ENCODE measurements around the gene THAP7. TPM values are rescaled to one million over a fixed set of nuclear protein-coding genes. Genes with fewer than 3 reads are reported as not detected.
A peak's percentile ranks its signal among the peaks of the same experiment; 100 is the strongest.

Gene THAP7
- total RNA-seq, 4 donors from 2014 or later = 19.8 to 54.7 (median 29.5) TPM

DNA sequence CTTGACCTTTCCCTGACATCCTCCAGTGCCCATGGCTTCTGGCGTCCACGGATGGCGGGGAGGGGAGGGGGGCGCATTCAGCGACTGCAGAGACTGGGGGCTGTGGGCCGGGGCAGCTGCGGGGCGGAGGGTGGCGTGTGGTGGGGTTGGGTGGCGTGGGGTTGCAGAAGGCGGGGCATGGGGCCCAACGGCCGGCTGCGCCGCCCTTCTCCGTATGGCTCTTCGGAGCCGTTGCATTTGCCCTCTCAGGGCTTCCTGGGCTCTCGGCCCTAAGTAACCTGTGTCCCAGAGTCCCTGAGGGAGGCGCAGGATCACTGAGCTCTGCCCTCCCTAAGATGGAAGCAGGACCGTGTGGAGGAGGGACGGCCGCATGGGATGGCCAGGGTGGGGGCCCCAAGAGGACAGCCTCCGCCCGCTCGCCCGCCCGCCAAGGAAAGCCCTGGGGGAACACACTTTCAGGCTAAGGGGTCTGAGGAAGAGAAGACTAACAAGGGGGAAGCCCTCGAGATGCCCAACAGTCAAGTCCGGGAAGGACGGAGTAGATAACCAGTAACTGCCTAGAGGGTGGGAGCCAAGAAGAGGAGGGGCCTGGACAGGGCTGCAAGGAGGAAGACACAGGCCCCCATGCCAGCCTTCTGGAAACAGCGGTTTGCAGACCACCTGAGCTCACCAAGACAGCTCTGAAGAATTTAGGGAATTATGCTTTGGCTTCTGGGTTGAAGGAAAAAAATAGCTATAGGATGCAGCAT lies 44.1 kb downstream of the THAP7 start:
- DNase-seq = peak in 2 of 3 donors; percentile 73 to 79
- H3K27ac ChIP-seq = peak overlapping the region; percentile 57 to 95 (median 90)
- H3K4me1 ChIP-seq = peaks cover 0 to 36% (median 9%) of the 10 kb centered on the region in 4 donors
- H3K4me3 ChIP-seq = peak overlapping the region; percentile 58 to 76 (median 60)
- no peaks in the 10 kb centered on the region for H3K9me3 ChIP-seq
- H3K36me3 ChIP-seq = peaks cover 0 to 10% (median 0%) of the 10 kb centered on the region in 3 donors
- no peak for TF ChIP-seq POLR2A (IDR thresholded peaks at IDR 0.05)
- H3K27me3 ChIP-seq = no peaks in the 10 kb centered on the region

DNA sequence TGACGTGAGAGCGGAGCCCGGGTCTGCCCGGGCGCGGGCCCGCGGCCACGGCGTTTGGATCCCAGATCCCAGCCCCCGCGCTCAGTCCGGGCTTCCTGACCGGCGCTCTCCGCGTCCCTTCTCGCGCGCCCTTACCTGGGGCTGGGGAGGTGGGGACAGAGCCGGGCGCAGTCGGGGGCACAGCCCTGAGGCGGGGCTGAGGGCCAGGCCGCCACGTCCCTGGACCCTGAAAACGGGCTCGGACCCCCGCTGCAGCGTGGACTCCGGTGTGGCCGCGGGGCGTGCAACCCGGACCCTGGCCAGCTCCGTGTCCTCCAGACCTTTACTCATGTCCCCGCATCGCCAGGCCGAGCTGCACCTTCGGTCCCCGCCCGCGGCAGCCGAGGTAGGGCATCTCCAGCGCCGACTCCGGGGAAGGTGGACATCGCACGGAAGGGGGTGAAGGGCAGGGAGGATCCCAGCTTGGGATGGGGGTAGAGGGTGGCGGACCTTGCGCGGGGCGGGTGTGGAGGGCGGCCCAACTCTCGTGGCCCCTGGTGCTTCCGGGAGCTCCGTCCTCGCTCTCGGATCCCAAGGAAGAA lies 44.7 kb downstream of the THAP7 start:
- Histone ChIP-seq H3K27me3 (no peaks in the 10 kb centered on the region), H3K4me3 (peak overlapping the region; percentile 58 to 76 (median 60)), H3K4me1 (peaks cover 0 to 40% (median 9%) of the 10 kb centered on the region in 4 donors), H3K36me3 (peaks cover 0 to 15% (median 0%) of the 10 kb centered on the region in 3 donors), H3K9me3 (no peaks in the 10 kb centered on the region), H3K27ac (peak overlapping the region; percentile 57 to 95 (median 90))
- peak; percentile 19 to 45 for TF ChIP-seq POLR2A (IDR thresholded peaks at IDR 0.05)
- TF ChIP-seq, protein P1, sequence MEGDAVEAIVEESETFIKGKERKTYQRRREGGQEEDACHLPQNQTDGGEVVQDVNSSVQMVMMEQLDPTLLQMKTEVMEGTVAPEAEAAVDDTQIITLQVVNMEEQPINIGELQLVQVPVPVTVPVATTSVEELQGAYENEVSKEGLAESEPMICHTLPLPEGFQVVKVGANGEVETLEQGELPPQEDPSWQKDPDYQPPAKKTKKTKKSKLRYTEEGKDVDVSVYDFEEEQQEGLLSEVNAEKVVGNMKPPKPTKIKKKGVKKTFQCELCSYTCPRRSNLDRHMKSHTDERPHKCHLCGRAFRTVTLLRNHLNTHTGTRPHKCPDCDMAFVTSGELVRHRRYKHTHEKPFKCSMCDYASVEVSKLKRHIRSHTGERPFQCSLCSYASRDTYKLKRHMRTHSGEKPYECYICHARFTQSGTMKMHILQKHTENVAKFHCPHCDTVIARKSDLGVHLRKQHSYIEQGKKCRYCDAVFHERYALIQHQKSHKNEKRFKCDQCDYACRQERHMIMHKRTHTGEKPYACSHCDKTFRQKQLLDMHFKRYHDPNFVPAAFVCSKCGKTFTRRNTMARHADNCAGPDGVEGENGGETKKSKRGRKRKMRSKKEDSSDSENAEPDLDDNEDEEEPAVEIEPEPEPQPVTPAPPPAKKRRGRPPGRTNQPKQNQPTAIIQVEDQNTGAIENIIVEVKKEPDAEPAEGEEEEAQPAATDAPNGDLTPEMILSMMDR (IDR thresholded peaks at IDR 0.05) = peak in 1 of 6 experiments; percentile 6
- peak in 2 of 3 donors; percentile 63 to 81 for DNase-seq

DNA sequence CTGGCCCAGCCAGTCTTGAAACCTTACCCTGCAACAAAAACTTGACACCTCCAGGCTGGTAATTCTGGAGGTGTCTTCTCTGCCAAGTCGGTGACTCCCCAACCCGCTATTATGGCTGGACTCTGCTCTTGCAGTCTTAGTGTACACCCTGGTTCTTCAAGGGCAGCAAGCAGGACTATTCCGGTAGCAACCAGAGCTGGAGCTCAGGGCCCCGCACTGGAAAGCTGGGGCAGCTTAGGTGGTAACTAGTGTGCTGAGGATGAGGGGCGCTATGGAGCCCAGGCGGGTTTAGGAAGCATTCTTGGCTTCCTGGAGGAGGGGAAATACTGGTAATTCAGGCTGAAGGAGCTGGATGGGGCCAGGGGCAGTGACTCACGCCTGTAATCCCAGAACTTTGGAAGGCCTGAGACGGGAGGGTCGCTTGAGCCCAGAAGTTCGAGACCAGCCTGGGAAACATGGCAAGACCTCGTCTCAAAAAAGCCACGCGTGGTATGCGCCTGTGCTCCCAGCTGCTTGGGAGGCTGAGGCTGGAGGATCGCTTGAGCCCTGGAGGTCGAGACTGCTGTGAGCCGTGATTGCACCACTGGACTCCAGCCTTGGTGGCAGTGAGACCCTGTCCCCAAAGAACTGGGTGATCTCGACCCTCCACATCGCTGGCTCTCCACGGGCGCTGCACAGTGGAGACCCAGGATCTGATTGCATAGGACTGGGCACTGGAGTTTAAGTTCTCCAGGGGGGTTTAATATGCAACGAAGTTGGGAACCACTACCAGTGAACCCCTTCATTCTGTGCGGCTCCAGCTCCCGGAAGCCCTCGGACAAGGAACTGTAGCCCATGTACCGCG lies 45.4 kb downstream of the THAP7 start:
- TF ChIP-seq, protein P1 (IDR thresholded peaks at IDR 0.05) = peak in 1 of 6 experiments; percentile 6
- peak; percentile 83 to 84 for TF ChIP-seq POLR2A (IDR thresholded peaks at IDR 0.05)
- DNase-seq = peak in 2 of 3 donors; percentile 83 to 85
- Histone ChIP-seq H3K4me3 (peak overlapping the region; percentile 58 to 76 (median 60)), H3K4me1 (peaks cover 3 to 42% (median 9%) of the 10 kb centered on the region in 4 donors), H3K36me3 (peaks cover 0 to 19% (median 0%) of the 10 kb centered on the region in 3 donors), H3K27ac (peak overlapping the region; percentile 57 to 95 (median 90)), H3K9me3 (no peaks in the 10 kb centered on the region), H3K27me3 (no peaks in the 10 kb centered on the region)

DNA sequence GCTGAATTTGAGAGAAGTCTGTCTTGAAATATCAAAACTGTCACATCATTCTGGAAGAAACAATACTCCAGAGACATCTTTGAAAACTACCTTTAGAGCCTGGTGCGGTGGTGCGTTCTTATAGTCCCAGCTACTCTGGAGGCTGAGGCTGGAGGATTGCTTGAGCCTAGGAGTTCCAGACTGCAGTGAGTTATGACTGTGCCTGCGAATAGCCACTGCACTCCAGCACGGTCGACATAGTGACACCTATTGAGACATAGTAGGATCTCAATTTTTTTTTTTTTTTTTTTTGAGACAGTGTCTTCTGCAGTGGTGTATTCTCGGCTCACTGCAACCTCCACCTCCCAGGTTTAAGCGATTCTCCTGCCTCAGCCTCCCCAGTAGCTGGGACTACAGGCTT lies 46.4 kb downstream of the THAP7 start:
- Histone ChIP-seq H3K27ac (peak overlapping the region in 2 of 4 donors; percentile 89 to 95), H3K9me3 (no peaks in the 10 kb centered on the region), H3K4me1 (peaks cover 3 to 48% (median 9%) of the 10 kb centered on the region in 4 donors), H3K4me3 (peak overlapping the region in 2 of 4 donors; percentile 58 to 76), H3K36me3 (peaks cover 0 to 28% (median 0%) of the 10 kb centered on the region in 3 donors), H3K27me3 (no peaks in the 10 kb centered on the region)
- TF ChIP-seq, protein P1 (IDR thresholded peaks at IDR 0.05) = no peak
- TF ChIP-seq POLR2A (IDR thresholded peaks at IDR 0.05) = no peak
- DNase-seq = peak in 1 of 3 donors; percentile 22

DNA sequence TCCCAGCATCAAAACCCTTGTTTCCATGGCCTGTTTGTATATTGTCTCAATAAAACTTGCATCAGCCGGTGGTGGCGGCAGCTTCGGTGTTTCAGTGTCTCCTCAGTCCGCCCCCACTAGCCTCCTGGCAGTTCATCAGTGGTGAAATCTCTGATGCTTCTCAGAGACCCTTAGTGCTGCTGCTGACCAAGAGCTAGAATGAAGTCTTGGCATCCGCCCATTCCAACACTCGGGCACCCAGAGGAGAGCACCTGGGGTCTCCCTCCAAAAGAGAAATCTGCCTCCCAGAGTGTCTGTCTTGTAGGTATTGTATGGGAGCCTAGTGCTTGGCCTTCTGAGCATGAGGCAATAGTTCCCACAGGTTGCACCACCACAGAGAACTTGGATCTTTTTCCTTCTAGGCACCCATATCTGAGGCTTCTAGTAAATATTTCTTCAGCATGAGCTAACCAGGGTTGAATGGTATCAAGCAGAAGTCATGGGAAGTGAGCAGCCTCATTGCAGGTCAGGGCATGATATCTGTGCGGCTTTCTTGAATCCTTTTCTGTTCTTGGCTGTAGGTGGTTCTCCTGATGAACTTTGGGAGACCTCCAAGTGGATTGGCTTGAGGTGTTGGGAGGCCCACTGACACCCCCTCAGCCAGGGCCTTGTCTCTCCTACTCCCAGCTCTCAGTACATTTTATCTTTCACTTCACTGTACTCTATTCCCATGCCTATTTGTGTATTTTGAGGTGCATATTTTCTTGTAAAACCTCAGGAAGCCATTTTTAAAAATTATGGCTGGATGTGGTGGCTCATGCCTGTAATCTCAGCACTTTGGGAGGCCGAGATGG lies 48.0 kb downstream of the THAP7 start:
- Histone ChIP-seq H3K27ac (peak overlapping the region in 2 of 4 donors; percentile 82 to 93), H3K4me1 (peaks cover 3 to 64% (median 9%) of the 10 kb centered on the region in 4 donors), H3K4me3 (peak overlapping the region in 1 of 4 donors; percentile 8), H3K36me3 (peaks cover 0 to 41% (median 0%) of the 10 kb centered on the region in 3 donors), H3K27me3 (no peaks in the 10 kb centered on the region), H3K9me3 (no peaks in the 10 kb centered on the region)
- DNase-seq = peak in 1 of 3 donors; percentile 46
- TF ChIP-seq, protein P1 (IDR thresholded peaks at IDR 0.05) = no peak
- no peak for TF ChIP-seq POLR2A (IDR thresholded peaks at IDR 0.05)
